A673 (cell line): ENCODE measurements around the gene NCBP3. TPM values are rescaled to one million over a fixed set of nuclear protein-coding genes. Genes with fewer than 3 reads are reported as not detected.

ENCODE experiments used
- BruUV-seq: library from RNA; stranded (reverse); fragments of 400-500 nt; replicated peaks from 2 replicates; lab custom pipeline; 2021; lab: Mats Ljungman, UMichigan
- CTCF ChIA-PET: fragments of 300-600 bp; sonication (Branson Sonifier 250); formaldehyde crosslinking; loops from one replicate; lab custom pipeline; 2022; ENCODE audit warnings: antibody characterized with exemption; lab: Charles Lee
- POLR2A ChIA-PET: fragments of 300-600 bp; sonication (Branson Sonifier 250); formaldehyde crosslinking; loops from one replicate; lab custom pipeline; 2022; ENCODE audit warnings: antibody characterized with exemption; ENCODE audit not compliant: low non-redundant PET; lab: Charles Lee
- DNase-seq: peaks from one replicate; pipeline ENCODE4 v3.0.0-alpha.2; 2015; ENCODE audit warnings: low spot score
- H3K27ac ChIP-seq: fragments of 200-600 bp; sonication (generic); 2 replicates; pipeline ENCODE4 v1.5.1; 2016; ENCODE audit warnings: mixed run types, low read depth, mild to moderate bottlenecking, mixed read lengths, antibody characterized with exemption, low read length; ENCODE audit not compliant: poor library complexity, severe bottlenecking
- H3K27me3 ChIP-seq: fragments of 200-600 bp; sonication (generic); replicated peaks from 2 replicates; pipeline ENCODE4 v1.6.1; 2017; ENCODE audit warnings: mixed run types, low read depth, mild to moderate bottlenecking, mixed read lengths, antibody characterized with exemption, low read length; ENCODE audit not compliant: insufficient read depth, poor library complexity
- H3K36me3 ChIP-seq: fragments of 200-600 bp; sonication (generic); 2 replicates; pipeline ENCODE4 v1.6.1; 2016; ENCODE audit warnings: mixed run types, mild to moderate bottlenecking, mixed read lengths, antibody characterized with exemption, low read length; ENCODE audit not compliant: insufficient read depth, poor library complexity, severe bottlenecking
- H3K4me1 ChIP-seq: fragments of 200-600 bp; sonication (generic); 2 replicates; pipeline ENCODE4 v1.6.1; 2017; ENCODE audit warnings: mixed run types, mild to moderate bottlenecking, mixed read lengths, antibody characterized with exemption, low read length; ENCODE audit not compliant: insufficient read depth, poor library complexity, severe bottlenecking
- H3K4me3 ChIP-seq: fragments of 200-600 bp; sonication (generic); 2 replicates; pipeline ENCODE4 v1.5.1; 2016; ENCODE audit warnings: low read depth, mixed run types, mild to moderate bottlenecking, mixed read lengths, low read length; ENCODE audit not compliant: poor library complexity, severe bottlenecking
- H3K9me3 ChIP-seq: fragments of 200-600 bp; sonication (generic); 2 replicates; pipeline ENCODE4 v1.6.1; 2016; ENCODE audit warnings: mixed run types, low read depth, mild to moderate bottlenecking, mixed read lengths, antibody characterized with exemption, low read length; ENCODE audit not compliant: poor library complexity, severe bottlenecking
- EZH2 ChIP-seq: fragments of 200-600 bp; sonication (generic); IDR thresholded peaks from 2 replicates; pipeline ENCODE4 v1.6.1; 2017; ENCODE audit warnings: borderline replicate concordance, low read depth, mild to moderate bottlenecking, mixed read lengths, antibody characterized with exemption, low read length; ENCODE audit not compliant: poor library complexity, severe bottlenecking
- intact Hi-C: fragments of 100-400 bp; cut with micrococcal nuclease; formaldehyde crosslinking; loops from one replicate; pipeline ENCODE4 v1.10.0; 2022; ENCODE audit not compliant: unreplicated experiment
- total RNA-seq: library from RNA; stranded (reverse); gene quantifications from 2 replicates; pipeline ENCODE4 v1.2.3, GENCODE V29; 2021
- TF ChIP-seq, protein P1 (sequence below): fragments of 300-800, 200-600 bp; sonication (generic); conservative IDR thresholded peaks from 2 replicates; pipeline ENCODE4 v1.5.1; 2017; ENCODE audit warnings: low read depth, mild to moderate bottlenecking, antibody characterized with exemption, low read length, moderate library complexity, mixed read lengths

NCBP3 gene
- total RNA-seq, 1 experiment from 2014 or later: 59.9 TPM

DNA sequence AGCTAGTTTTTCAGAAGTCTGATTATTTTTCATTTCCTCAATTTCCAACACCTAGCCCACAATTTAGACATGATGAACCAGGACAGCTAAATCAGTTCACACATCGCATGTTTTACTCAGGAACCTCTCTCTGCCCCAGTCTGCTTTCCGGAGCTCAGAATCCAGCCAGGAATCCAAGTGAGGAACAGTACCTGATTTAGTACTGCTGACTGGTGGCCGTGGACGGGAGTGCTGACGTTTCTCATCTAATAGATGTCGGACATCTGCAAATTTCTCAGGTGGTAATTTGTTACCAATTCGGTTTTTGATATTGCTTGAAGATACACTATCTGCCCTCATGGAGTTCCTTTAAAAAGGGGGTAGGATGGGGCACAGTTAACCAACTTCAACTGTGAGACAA lies 30.1 kb downstream of the NCBP3 start:
- ChIA-PET CTCF (no interaction called here), POLR2A (no interaction called here)
- Histone ChIP-seq H3K36me3 (peaks cover 79% of the 10 kb centered on the region), H3K4me1 (no peaks in the 10 kb centered on the region), H3K27ac (no peak overlapping the region), H3K9me3 (no peaks in the 10 kb centered on the region), H3K4me3 (no peak overlapping the region), H3K27me3 (no peaks in the 10 kb centered on the region)
- intact Hi-C loops: no loop called here
- BruUV-seq: no TSS peak
- TF ChIP-seq, protein P1, sequence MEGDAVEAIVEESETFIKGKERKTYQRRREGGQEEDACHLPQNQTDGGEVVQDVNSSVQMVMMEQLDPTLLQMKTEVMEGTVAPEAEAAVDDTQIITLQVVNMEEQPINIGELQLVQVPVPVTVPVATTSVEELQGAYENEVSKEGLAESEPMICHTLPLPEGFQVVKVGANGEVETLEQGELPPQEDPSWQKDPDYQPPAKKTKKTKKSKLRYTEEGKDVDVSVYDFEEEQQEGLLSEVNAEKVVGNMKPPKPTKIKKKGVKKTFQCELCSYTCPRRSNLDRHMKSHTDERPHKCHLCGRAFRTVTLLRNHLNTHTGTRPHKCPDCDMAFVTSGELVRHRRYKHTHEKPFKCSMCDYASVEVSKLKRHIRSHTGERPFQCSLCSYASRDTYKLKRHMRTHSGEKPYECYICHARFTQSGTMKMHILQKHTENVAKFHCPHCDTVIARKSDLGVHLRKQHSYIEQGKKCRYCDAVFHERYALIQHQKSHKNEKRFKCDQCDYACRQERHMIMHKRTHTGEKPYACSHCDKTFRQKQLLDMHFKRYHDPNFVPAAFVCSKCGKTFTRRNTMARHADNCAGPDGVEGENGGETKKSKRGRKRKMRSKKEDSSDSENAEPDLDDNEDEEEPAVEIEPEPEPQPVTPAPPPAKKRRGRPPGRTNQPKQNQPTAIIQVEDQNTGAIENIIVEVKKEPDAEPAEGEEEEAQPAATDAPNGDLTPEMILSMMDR: no peak
- TF ChIP-seq EZH2: no peak
- DNase-seq: no peak

DNA sequence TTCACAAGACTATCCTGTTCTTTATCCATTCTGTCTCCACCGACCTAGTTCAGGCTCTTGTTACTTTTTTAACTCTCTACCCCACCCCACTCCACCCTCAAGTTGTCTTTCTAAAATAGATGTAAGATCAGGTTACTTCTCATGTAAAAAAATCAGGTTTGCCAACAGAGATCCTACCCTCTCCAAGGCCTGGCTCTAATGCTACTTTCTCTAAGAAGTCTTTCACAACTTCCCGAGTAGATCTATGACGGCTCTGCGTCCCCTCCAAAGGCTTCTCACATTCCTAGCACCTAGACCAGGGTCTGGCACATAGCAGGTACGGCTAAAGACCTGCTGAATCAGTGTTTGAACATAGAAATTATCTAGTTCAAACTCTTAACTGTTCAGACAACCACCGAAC lies 30.9 kb downstream of the NCBP3 start:
- POLR2A ChIA-PET: no interaction called here
- intact Hi-C loops: no loop called here

DNA sequence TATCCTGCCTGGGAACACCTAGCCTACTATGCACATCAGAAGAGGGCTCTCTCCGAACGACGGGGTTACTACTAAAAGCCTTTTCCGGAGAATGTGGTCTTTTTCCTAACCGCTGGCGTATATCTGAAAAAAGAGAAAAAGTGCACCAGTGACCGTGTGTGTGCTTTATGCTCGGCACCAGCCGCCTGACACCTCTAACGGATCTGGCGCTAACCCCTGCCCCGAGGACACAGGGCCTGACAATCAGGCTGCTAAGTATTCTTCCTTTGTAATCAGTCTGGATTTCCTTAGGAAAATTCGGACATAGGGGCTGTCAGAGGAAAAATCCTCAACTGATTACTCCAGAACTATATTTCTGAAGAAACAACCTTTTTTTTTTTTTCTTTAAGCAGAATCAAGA lies 31.7 kb downstream of the NCBP3 start:
- CTCF ChIA-PET: interaction anchor here (1.1 kb wide), 1 partner anchor 77 kb away, joined by 5 read pairs; no protein-coding TSS in a partner anchor
- no peaks in the 10 kb centered on the region for H3K27me3 ChIP-seq
- BruUV-seq: no TSS peak
- intact Hi-C loops: no loop called here
- H3K9me3 ChIP-seq: no peaks in the 10 kb centered on the region
- POLR2A ChIA-PET: no interaction called here
- H3K4me1 ChIP-seq: no peaks in the 10 kb centered on the region
- TF ChIP-seq, protein P1: no peak
- no peak for TF ChIP-seq EZH2
- H3K36me3 ChIP-seq: peaks cover 66% of the 10 kb centered on the region
- no peak overlapping the region for H3K27ac ChIP-seq
- no peak overlapping the region for H3K4me3 ChIP-seq
- no peak for DNase-seq

More for the DNA sequence above, 30.9 kb downstream of the NCBP3 start:
- BruUV-seq: no TSS peak
- Histone ChIP-seq H3K36me3 (peaks cover 74% of the 10 kb centered on the region), H3K4me3 (no peak overlapping the region), H3K9me3 (no peaks in the 10 kb centered on the region), H3K27me3 (no peaks in the 10 kb centered on the region), H3K4me1 (no peaks in the 10 kb centered on the region), H3K27ac (no peak overlapping the region)
- TF ChIP-seq, protein P1: no peak
- no peak for TF ChIP-seq EZH2
- CTCF ChIA-PET: interaction anchor here (1.1 kb wide), 1 partner anchor 78 kb away, joined by 5 read pairs; no protein-coding TSS in a partner anchor
- no peak for DNase-seq
